Body of pancreas (tissue), 4 donors: ENCODE results near the gene CAPN1. TPM values are rescaled to one million over a fixed set of nuclear protein-coding genes. Genes with fewer than 3 reads are reported as not detected.

Experiments used
- ATAC-seq: fragments of 150-250 bp; one replicate; pipeline ENCODE4 v1.9.1; 2016
- DNase-seq, 4 donors: peaks; one replicate each; pipeline ENCODE4 v3.0.0-alpha.2; 2019
- H3K27ac ChIP-seq, 4 donors: fragments of 200-600 bp; sonication (generic); 1 replicate in 3 of 4; 2 replicates in 1 of 4; pipeline versions ENCODE4 v1.5.1 to v1.6.1; 2016 to 2019; ENCODE audit warnings: mild to moderate bottlenecking in 1 of 4, mixed read lengths in 1 of 4, moderate library complexity in 1 of 4
- H3K27me3 ChIP-seq, 2 donors: fragments of 200-600 bp; sonication (generic); one replicate each; pipeline ENCODE4 v1.6.0; 2016; ENCODE audit warnings: mild to moderate bottlenecking in 1 of 2
- H3K36me3 ChIP-seq, 2 donors: fragments of 200-600 bp; sonication (generic); replicated peaks in 1 of 2; 2 replicates each; pipeline ENCODE4 v1.5.1; 2016; ENCODE audit warnings: low read depth in 2 of 2; ENCODE audit not compliant: insufficient read depth in 1 of 2
- H3K4me1 ChIP-seq: fragments of 200-600 bp; sonication (generic); one replicate; pipeline ENCODE4 v1.6.0; 2016
- H3K4me3 ChIP-seq, 2 donors: fragments of 200-600 bp; sonication (generic); 1 replicate in 1 of 2; 2 replicates in 1 of 2; pipeline ENCODE4 v1.5.1; 2016 to 2019
- H3K9me3 ChIP-seq, 3 donors: fragments of 200-600 bp; sonication (generic); 1 replicate in 2 of 3; 2 replicates in 1 of 3; pipeline ENCODE4 v1.5.1; 2016
- CTCF ChIP-seq, 7 experiments: fragments of 450-650 bp in 4 of 7; fragments of 200-600 bp in 3 of 7; sonication (generic) in 3 of 7; IDR thresholded peaks; one replicate each; pipeline ENCODE4 v1.5.1; 2016 to 2019; ENCODE audit warnings: antibody characterized with exemption in 7 of 7
- POLR2A ChIP-seq, 3 donors: fragments of 450-650 bp; IDR thresholded peaks; one replicate each; pipeline ENCODE4 v1.6.1; 2016; ENCODE audit warnings: antibody characterized with exemption in 3 of 3, mild to moderate bottlenecking in 2 of 3
- WGBS, 2 donors: methylation state at CpG; one replicate each; pipeline ENCODE4 v1.1.5; 2017; 5-methylcytosine and 5-hydroxymethylcytosine counted together
- intact Hi-C: fragments of 100-400 bp; cut with DNase I; formaldehyde crosslinking; loops from one replicate; pipeline ENCODE4 v1.15.1; 2023
- total RNA-seq, 2 donors: library from RNA; depleted of rRNA; stranded (reverse); fragments of >200 nt; gene quantifications; one replicate each; pipeline ENCODE4 v1.1.0, GENCODE V29; 2016

The CAPN1 gene
- total RNA-seq, 2 donors from 2014 or later = 142 to 245 TPM

- ATAC-seq = no peak
- Histone ChIP-seq H3K36me3 (peaks cover 25 to 32% of the 10 kb centered on the region in 2 donors), H3K9me3 (no peaks in the 10 kb centered on the region), H3K27me3 (no peaks in the 10 kb centered on the region), H3K4me3 (no peak overlapping the region), H3K27ac (no peak overlapping the region), H3K4me1 (peaks cover 6% of the 10 kb centered on the region)
- intact Hi-C loops = no loop called here
- WGBS, 2 donors = 50 to 54% methylated on average over 4 of the region's 4 CpGs
- DNase-seq = no peak
- TF ChIP-seq POLR2A (IDR thresholded peaks at IDR 0.05) (no peak), CTCF (IDR thresholded peaks at IDR 0.05) (no peak)
Measured at GRCh38 chr11:65210748-65211147, 29.0 kb downstream of the CAPN1 start.

- Histone ChIP-seq H3K9me3 (no peaks in the 10 kb centered on the region), H3K27ac (no peak overlapping the region), H3K4me1 (peaks cover 6% of the 10 kb centered on the region), H3K27me3 (no peaks in the 10 kb centered on the region), H3K36me3 (peaks cover 17 to 27% of the 10 kb centered on the region in 2 donors), H3K4me3 (no peak overlapping the region)
- 78 to 89% methylated on average over 18 to 27 of the region's 29 CpGs for WGBS, 2 donors
- DNase-seq = no peak
- intact Hi-C loops = no loop called here
- ATAC-seq = no peak
- no peak for TF ChIP-seq CTCF (IDR thresholded peaks at IDR 0.05)
- no peak for TF ChIP-seq POLR2A (IDR thresholded peaks at IDR 0.05)
Measured at GRCh38 chr11:65211293-65212105, 29.8 kb downstream of the CAPN1 start.

GRCh38 chr11:65212226-65212801 lies 30.6 kb downstream of the CAPN1 start:
- Histone ChIP-seq H3K9me3 (no peaks in the 10 kb centered on the region), H3K36me3 (peaks cover 16 to 23% of the 10 kb centered on the region in 2 donors), H3K4me3 (no peak overlapping the region), H3K27me3 (no peaks in the 10 kb centered on the region), H3K4me1 (peaks cover 6% of the 10 kb centered on the region), H3K27ac (no peak overlapping the region)
- DNase-seq = no peak
- TF ChIP-seq CTCF (IDR thresholded peaks at IDR 0.05) (no peak), POLR2A (IDR thresholded peaks at IDR 0.05) (no peak)
- 64 to 81% methylated on average over 13 of the region's 13 CpGs for WGBS, 2 donors
- ATAC-seq = no peak
- intact Hi-C loops = no loop called here

GRCh38 chr11:65213322-65214211 lies 31.8 kb downstream of the CAPN1 start:
- H3K4me3 ChIP-seq = no peak overlapping the region
- peaks cover 16 to 18% of the 10 kb centered on the region in 2 donors for H3K36me3 ChIP-seq
- H3K27me3 ChIP-seq = no peaks in the 10 kb centered on the region
- DNase-seq = no peak
- TF ChIP-seq POLR2A (IDR thresholded peaks at IDR 0.05) (no peak), CTCF (IDR thresholded peaks at IDR 0.05) (no peak)
- H3K9me3 ChIP-seq = no peaks in the 10 kb centered on the region
- 51 to 63% methylated on average over 11 to 24 of the region's 26 CpGs for WGBS, 2 donors
- intact Hi-C loops = no loop called here
- peaks cover 6% of the 10 kb centered on the region for H3K4me1 ChIP-seq
- peak; percentile 8 for ATAC-seq
- H3K27ac ChIP-seq = no peak overlapping the region
